Measurements from ENCODE around the gene MINDY2. TPM values are rescaled to one million over a fixed set of nuclear protein-coding genes. Genes with fewer than 3 reads are reported as not detected.

The MINDY2 gene
- polyA plus RNA-seq, 1 experiment = 7.8 TPM

- H3K4me3 ChIP-seq (ENCODE audit: low read depth, low read length) = no peak overlapping the region
- H3K36me3 ChIP-seq (ENCODE audit: control insufficient read depth, insufficient read depth, low read length) = no peaks in the 10 kb centered on the region
- no peak for TF ChIP-seq CTCF (IDR thresholded peaks at IDR 0.05; ENCODE audit: insufficient read depth, low read depth, low read length)
- ChIA-PET POLR2A (no interaction called here), CTCF (interaction anchor here (0.7 kb wide), 1 partner anchor 471 kb away, joined by 3 read pairs; no protein-coding TSS in a partner anchor)
- H3K27me3 ChIP-seq (ENCODE audit: control insufficient read depth, insufficient read depth, low read length) = no peaks in the 10 kb centered on the region
- no peak for DNase-seq (ENCODE audit: low read depth)
These were observed 14.3 kb downstream of the MINDY2 start for GRCh38 chr15:58785355-58785754.

GRCh38 chr15:58788056-58788710 lies 17.1 kb downstream of the MINDY2 start:
- DNase-seq (ENCODE audit: low read depth) = no peak
- H3K27me3 ChIP-seq (ENCODE audit: control insufficient read depth, insufficient read depth, low read length) = no peaks in the 10 kb centered on the region
- no peaks in the 10 kb centered on the region for H3K36me3 ChIP-seq (ENCODE audit: control insufficient read depth, insufficient read depth, low read length)
- H3K4me3 ChIP-seq (ENCODE audit: low read depth, low read length) = no peak overlapping the region
- CTCF ChIA-PET = no interaction called here
- no peak for TF ChIP-seq CTCF (IDR thresholded peaks at IDR 0.05; ENCODE audit: insufficient read depth, low read depth, low read length)
- POLR2A ChIA-PET = no interaction called here

GRCh38 chr15:58793862-58794261 lies 22.8 kb downstream of the MINDY2 start:
- DNase-seq (ENCODE audit: low read depth) = no peak
- H3K27me3 ChIP-seq (ENCODE audit: control insufficient read depth, insufficient read depth, low read length) = no peaks in the 10 kb centered on the region
- no peak for TF ChIP-seq CTCF (IDR thresholded peaks at IDR 0.05; ENCODE audit: insufficient read depth, low read depth, low read length)
- no peaks in the 10 kb centered on the region for H3K36me3 ChIP-seq (ENCODE audit: control insufficient read depth, insufficient read depth, low read length)
- ChIA-PET CTCF (interaction anchor here (1.2 kb wide), 1 partner anchor 10 kb away, joined by 3 read pairs; no protein-coding TSS in a partner anchor), POLR2A (interaction anchor here (0.5 to 0.6 kb wide), 2 partner anchors 30 to 510 kb away, joined by 3 to 9 read pairs; no protein-coding TSS in a partner anchor)
- H3K4me3 ChIP-seq (ENCODE audit: low read depth, low read length) = no peak overlapping the region

- ChIA-PET CTCF (no interaction called here), POLR2A (no interaction called here)
- no peak overlapping the region for H3K4me3 ChIP-seq (ENCODE audit: low read depth, low read length)
- H3K27me3 ChIP-seq (ENCODE audit: control insufficient read depth, insufficient read depth, low read length) = no peaks in the 10 kb centered on the region
- no peaks in the 10 kb centered on the region for H3K36me3 ChIP-seq (ENCODE audit: control insufficient read depth, insufficient read depth, low read length)
- no peak for TF ChIP-seq CTCF (IDR thresholded peaks at IDR 0.05; ENCODE audit: insufficient read depth, low read depth, low read length)
- DNase-seq (ENCODE audit: low read depth) = no peak
These were observed 24.7 kb downstream of the MINDY2 start for GRCh38 chr15:58795825-58796224.

- POLR2A ChIA-PET = no interaction called here
- no peaks in the 10 kb centered on the region for H3K36me3 ChIP-seq (ENCODE audit: control insufficient read depth, insufficient read depth, low read length)
- no peak for TF ChIP-seq CTCF (IDR thresholded peaks at IDR 0.05; ENCODE audit: insufficient read depth, low read depth, low read length)
- no peaks in the 10 kb centered on the region for H3K27me3 ChIP-seq (ENCODE audit: control insufficient read depth, insufficient read depth, low read length)
- no peak for DNase-seq (ENCODE audit: low read depth)
- H3K4me3 ChIP-seq (ENCODE audit: low read depth, low read length) = no peak overlapping the region
- CTCF ChIA-PET = interaction anchor here (1.2 to 1.5 kb wide), 2 partner anchors 11 to 14 kb away, joined by 3 read pairs; no protein-coding TSS in a partner anchor
These were observed 26.4 kb downstream of the MINDY2 start for GRCh38 chr15:58797505-58797904.
